ENCODE results near the gene COLEC11.
A peak's percentile ranks its signal among the peaks of the same experiment; 100 is the strongest.

COLEC11 gene

DNA sequence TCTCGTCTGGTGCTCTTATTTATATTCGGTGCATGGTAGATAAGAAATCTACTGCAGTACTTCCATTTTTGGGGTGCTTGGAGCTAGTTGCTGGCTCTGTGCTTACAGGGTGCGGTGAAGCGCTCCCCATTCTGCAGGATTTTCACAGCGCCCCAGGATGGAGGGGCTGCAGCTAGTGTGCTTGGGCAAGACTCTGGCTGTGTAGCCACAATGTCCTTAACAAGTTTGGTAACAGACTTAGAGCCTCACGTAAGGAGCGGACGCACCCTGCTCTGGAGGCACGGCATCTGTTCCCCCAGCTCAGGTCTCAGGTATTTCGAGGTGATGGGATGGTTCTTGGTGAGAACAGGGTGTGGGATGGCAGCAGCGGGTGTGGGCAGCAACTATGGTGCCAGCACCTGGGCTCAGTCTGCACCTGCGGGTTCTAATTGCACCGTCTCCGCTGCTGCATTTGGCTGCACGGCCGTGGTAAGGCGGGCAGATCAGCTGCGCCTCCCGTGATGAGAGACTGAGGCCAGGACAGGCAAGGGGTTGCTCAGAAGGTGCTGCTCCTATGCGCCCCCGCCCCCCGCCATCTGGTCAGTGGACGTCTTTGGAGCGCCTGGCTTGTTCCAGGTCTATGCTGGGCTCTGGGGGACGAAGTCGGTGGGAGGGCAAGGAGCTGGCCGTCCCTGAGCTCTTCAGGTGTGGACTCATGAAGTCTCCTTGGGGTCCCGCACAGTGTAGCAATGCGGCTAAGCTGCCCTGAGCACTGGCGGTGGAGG is 43.0 kb downstream of the COLEC11 start:
- no peak for DNase-seq (ENCODE audit: low read depth in 2 of 2)

GRCh38 chr2:3638456-3638810 is 43.5 kb downstream of the COLEC11 start:
- no peak for DNase-seq (ENCODE audit: low read depth in 2 of 2)

- no peak for DNase-seq (ENCODE audit: low read depth in 2 of 2)
Observed at GRCh38 chr2:3639015-3639630, 44.2 kb downstream of the COLEC11 start.

GRCh38 chr2:3639653-3640052 is 44.7 kb downstream of the COLEC11 start:
- DNase-seq (ENCODE audit: low read depth in 2 of 2): no peak

DNA sequence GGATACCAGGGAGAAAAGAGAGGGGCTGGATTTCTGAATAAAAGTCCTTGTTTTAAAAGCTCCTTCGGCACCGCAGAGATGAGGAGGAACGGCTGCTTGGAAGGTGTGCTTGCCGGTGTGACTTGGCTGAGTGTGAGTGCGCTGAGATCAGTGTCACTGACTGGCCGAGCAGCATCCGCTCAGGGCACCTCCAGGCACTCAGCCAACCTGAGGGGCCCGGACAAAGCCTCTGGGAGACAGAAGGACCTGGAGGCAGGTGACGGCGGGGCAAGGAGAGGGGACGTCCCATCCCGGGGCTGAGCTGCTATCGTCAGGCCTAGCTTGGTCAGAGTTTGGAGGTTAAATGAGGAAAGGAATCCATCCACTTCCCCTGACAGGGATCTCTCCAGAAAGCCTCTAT is 46.3 kb downstream of the COLEC11 start:
- no peak for DNase-seq (ENCODE audit: low read depth in 2 of 2)

- no peak for DNase-seq (ENCODE audit: low read depth in 2 of 2)
Observed at GRCh38 chr2:3641841-3642421, 47.0 kb downstream of the COLEC11 start.

- DNase-seq (ENCODE audit: low read depth in 2 of 2): no peak
Observed at GRCh38 chr2:3642521-3643215, 47.8 kb downstream of the COLEC11 start.

DNA sequence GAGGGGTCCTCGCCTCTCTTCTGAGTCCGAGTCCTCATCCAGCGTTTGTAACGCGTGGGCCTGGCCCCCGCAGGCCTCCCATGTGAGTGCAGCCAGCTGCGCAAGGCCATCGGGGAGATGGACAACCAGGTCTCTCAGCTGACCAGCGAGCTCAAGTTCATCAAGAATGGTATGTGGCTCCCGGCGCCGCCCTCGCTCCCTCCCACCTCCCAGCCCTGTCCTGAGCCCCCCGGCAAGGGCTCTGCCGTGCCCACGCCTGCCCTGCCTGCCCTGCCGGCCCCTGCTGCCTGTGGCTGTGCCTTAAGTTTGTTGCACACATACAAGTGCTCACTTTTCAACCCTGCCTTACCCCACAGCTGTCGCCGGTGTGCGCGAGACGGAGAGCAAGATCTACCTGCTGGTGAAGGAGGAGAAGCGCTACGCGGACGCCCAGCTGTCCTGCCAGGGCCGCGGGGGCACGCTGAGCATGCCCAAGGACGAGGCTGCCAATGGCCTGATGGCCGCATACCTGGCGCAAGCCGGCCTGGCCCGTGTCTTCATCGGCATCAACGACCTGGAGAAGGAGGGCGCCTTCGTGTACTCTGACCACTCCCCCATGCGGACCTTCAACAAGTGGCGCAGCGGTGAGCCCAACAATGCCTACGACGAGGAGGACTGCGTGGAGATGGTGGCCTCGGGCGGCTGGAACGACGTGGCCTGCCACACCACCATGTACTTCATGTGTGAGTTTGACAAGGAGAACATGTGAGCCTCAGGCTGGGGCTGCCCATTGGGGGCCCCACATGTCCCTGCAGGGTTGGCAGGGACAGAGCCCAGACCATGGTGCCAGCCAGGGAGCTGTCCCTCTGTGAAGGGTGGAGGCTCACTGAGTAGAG is 48.7 kb downstream of the COLEC11 start:
- DNase-seq (ENCODE audit: low read depth in 2 of 2): no peak

DNA sequence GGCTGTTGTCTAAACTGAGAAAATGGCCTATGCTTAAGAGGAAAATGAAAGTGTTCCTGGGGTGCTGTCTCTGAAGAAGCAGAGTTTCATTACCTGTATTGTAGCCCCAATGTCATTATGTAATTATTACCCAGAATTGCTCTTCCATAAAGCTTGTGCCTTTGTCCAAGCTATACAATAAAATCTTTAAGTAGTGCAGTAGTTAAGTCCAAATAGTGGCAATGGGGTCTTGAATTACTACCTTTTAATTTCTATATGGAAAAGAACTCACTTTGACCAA is 49.3 kb downstream of the COLEC11 start:
- no peak for DNase-seq (ENCODE audit: low read depth in 2 of 2)

GRCh38 chr2:3644891-3645605 is 50.1 kb downstream of the COLEC11 start:
- no peak for DNase-seq (ENCODE audit: low read depth in 2 of 2)

DNA sequence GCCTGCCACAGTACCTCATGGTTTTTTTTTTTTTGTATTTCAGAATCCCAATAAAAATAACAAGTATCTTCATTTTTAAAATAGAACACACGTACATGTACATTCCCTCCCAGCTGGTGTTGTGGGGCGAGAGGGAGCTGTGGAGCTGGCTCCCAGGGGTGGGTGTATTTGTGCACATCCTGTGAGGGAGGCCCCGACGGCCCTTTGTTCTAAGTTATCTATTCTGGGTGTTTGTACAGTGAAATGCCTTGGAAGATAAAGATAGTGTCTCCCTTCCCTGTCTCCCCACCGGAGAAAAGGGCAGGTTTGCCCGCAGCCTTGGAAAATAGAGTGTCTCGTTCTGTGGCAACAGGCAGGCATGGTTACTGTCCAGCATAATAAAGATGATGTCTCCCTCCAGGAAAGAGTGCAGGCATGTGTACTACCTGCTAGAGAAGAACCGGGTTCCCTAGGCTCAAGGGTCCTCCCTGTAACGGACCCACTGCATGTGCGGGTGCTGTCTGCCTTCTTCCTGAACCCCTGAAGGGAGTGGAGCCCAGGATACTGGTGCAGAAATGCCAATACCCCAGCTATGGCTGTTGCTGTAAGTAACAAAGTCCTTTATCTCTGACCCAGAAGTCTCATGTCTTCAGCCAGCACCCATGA is 51.0 kb downstream of the COLEC11 start:
- DNase-seq (ENCODE audit: low read depth in 2 of 2): no peak

- DNase-seq (ENCODE audit: low read depth in 2 of 2): no peak
Observed at GRCh38 chr2:3646446-3646845, 51.5 kb downstream of the COLEC11 start.

GRCh38 chr2:3647246-3647645 is 52.3 kb downstream of the COLEC11 start:
- no peak for DNase-seq (ENCODE audit: low read depth in 2 of 2)

GRCh38 chr2:3647831-3648651 is 53.1 kb downstream of the COLEC11 start:
- no peak for DNase-seq (ENCODE audit: low read depth in 2 of 2)

DNA sequence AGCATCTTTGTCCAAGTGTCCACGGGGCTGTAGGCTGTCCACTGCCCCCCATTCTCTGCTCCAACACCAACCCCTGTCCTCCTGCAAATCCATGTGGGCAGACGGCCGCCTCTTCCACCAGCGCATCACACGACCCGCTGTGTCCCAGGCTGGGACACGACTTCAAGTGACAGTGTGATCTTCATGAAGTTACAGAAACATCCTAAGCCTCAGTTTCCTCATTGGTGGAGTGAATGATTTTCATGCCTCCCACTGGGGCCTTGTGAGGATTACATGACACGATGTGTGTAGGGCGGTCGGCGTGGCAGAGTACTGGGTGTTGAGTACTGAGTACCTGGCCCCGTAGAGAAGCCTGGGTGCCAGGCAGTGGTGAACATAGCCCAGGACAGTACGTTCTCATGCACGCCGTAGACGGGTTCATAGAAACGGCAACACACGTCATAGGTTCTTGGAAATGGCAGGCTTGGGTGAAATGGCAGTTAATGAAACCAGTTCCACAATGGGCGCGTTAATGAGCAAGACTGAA is 53.8 kb downstream of the COLEC11 start:
- DNase-seq (ENCODE audit: low read depth in 2 of 2): no peak

- no peak for DNase-seq (ENCODE audit: low read depth in 2 of 2)
Observed at GRCh38 chr2:3649581-3649980, 54.7 kb downstream of the COLEC11 start.

- no peak for DNase-seq (ENCODE audit: low read depth in 2 of 2)
Observed at GRCh38 chr2:3650140-3650920, 55.4 kb downstream of the COLEC11 start.

DNA sequence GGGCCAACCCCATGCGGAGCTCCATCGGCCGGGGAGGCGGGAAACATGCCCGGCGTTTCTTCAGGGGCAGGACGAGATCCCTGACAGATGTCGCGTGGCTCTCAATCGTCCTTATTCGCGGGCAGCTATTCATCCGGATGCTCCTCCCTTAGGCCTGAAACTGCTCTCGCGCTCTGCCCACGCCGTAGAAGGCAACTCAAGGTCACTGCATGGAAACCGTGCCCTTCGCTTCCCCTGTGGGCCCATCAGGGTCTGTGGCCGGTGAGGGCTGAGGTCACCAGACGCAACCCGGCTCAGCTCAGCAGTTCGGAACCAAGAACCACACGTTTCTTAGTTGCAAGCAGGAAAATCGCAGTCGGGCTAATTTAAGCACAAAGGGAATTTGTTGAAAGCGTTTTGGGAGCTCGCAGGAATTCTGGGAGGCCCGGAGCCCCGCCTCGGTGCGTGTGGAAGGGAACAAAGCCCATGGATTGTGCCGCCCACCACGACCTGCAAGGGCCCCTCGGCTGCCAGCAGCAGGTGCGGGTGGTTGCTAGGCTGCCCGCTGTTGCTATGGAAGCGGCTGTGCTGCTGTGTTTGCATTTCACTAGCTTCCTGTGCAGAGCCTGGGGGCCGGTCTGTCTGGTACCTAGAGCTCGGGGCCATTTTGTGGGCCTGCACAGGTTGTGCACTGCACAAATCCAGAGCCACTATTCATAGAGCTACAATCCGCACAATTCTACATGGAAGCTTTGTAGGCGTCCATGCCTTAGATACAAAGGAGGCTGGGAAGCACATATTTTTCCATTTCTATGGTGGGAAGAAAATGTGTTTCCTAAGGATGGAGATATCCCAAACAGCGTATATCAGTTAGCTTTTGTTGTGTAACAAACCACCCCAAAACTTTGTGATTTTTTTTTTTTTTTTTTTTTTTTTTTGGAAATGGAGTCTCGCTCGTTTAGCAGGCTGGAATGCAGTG is 57.1 kb downstream of the COLEC11 start:
- DNase-seq (ENCODE audit: low read depth in 2 of 2): peak; percentile 21 to 39
